Keratinocyte (primary cell): ENCODE measurements around the gene SLX4. TPM values are rescaled to one million over a fixed set of nuclear protein-coding genes. Genes with fewer than 3 reads are reported as not detected.

ENCODE experiments used
- DNase-seq: peaks from one replicate; pipeline ENCODE4 v3.0.0-alpha.2; 2011; ENCODE audit warnings: low read depth, missing footprints, low spot score
- FAIRE-seq: peaks from 2 replicates; lab custom pipeline; 2011; peaks lifted over from hg19 to GRCh38; lab: Jason Lieb, UNC
- H2AFZ ChIP-seq: 2 replicates; pipeline ENCODE4 v1.6.0; 2012; ENCODE audit warnings: low read length, control low read depth, inconsistent platforms; ENCODE audit not compliant: control insufficient read depth
- H3K27ac ChIP-seq: 2 replicates; pipeline ENCODE4 v1.5.1; 2011; ENCODE audit warnings: low read length; ENCODE audit not compliant: control insufficient read depth, insufficient read depth
- H3K27me3 ChIP-seq: 3 replicates; pipeline ENCODE4 v1.6.0; 2011; ENCODE audit warnings: low read length; ENCODE audit not compliant: control insufficient read depth, insufficient read depth; ENCODE audit errors: extremely low read depth
- H3K36me3 ChIP-seq, 2 experiments: 2 replicates in 1 of 2; 3 replicates in 1 of 2; pipeline ENCODE4 v1.5.1; 2011; ENCODE audit warnings: low read length in 2 of 2, mild to moderate bottlenecking in 1 of 2; ENCODE audit not compliant: control insufficient read depth in 2 of 2, insufficient read depth in 2 of 2; ENCODE audit errors: extremely low read depth in 1 of 2
- H3K4me1 ChIP-seq: 3 replicates; pipeline ENCODE4 v1.5.1; 2011; ENCODE audit warnings: low read length; ENCODE audit not compliant: control insufficient read depth, insufficient read depth; ENCODE audit errors: extremely low read depth
- H3K4me2 ChIP-seq: 3 replicates; pipeline ENCODE4 v1.6.0; 2011; ENCODE audit warnings: low read depth, low read length; ENCODE audit not compliant: control insufficient read depth, insufficient read depth; ENCODE audit errors: extremely low read depth
- H3K4me3 ChIP-seq, 3 experiments: fragments of 200-600 bp in 1 of 3; sonication (generic) in 1 of 3; 2 replicates in 2 of 3; 3 replicates in 1 of 3; pipeline ENCODE4 v1.5.1; 2011 to 2016; ENCODE audit warnings: low read length in 3 of 3, mild to moderate bottlenecking in 3 of 3, control low read depth in 2 of 3, inconsistent platforms in 1 of 3, low read depth in 1 of 3, mixed read lengths in 1 of 3, mixed run types in 1 of 3, moderate library complexity in 1 of 3; ENCODE audit not compliant: control insufficient read depth in 2 of 3, insufficient read depth in 2 of 3; ENCODE audit errors: extremely low read depth in 1 of 3
- H3K79me2 ChIP-seq: 2 replicates; pipeline ENCODE4 v1.6.0; 2012; ENCODE audit warnings: low read length; ENCODE audit not compliant: control insufficient read depth, insufficient read depth
- H3K9ac ChIP-seq: 3 replicates; pipeline ENCODE4 v1.6.0; 2011; ENCODE audit warnings: low read length; ENCODE audit not compliant: control insufficient read depth, insufficient read depth; ENCODE audit errors: extremely low read depth
- H3K9me1 ChIP-seq: 3 replicates; pipeline ENCODE4 v1.6.0; 2011; ENCODE audit warnings: low read length; ENCODE audit not compliant: control insufficient read depth, insufficient read depth; ENCODE audit errors: extremely low read depth
- H3K9me3 ChIP-seq: 2 replicates; pipeline ENCODE4 v1.5.1; 2012; ENCODE audit warnings: low read depth, low read length; ENCODE audit not compliant: control insufficient read depth
- H4K20me1 ChIP-seq: 3 replicates; pipeline ENCODE4 v1.6.0; 2011; ENCODE audit warnings: low read length; ENCODE audit not compliant: control insufficient read depth, insufficient read depth; ENCODE audit errors: extremely low read depth
- EZH2 ChIP-seq: IDR thresholded peaks from one replicate; pipeline ENCODE4 v1.6.1; 2012; ENCODE audit warnings: inconsistent platforms, mild to moderate bottlenecking, low read length, moderate library complexity
- dilution Hi-C: fragments of 300-500 bp; cut with MboI; formaldehyde crosslinking; loops from one replicate; pipeline ENCODE4 v1.7.0; 2020; ENCODE audit warnings: low sequenced_read_pairs; ENCODE audit not compliant: extremely low pct_ligation_motif_present
- polyA plus RNA-seq, 5 experiments: library from polyadenylated mRNA; depleted of rRNA in 3 of 5; stranded (reverse) in 3 of 5; stranded (forward) in 1 of 5; unstranded in 1 of 5; fragments of >200 nt; gene quantifications; 1 replicate in 1 of 5; 2 replicates in 3 of 5; 3 replicates in 1 of 5; pipeline versions ENCODE4 v1.2.1 to v1.2.3, GENCODE V29; 2011 to 2012; ENCODE audit warnings: missing spikeins in 2 of 5, low read depth in 1 of 5, low replicate concordance in 1 of 5
- TF ChIP-seq, protein P1 (sequence below), 3 experiments: IDR thresholded peaks in 1 of 3; conservative IDR thresholded peaks in 1 of 3; optimal IDR thresholded peaks in 1 of 3; 2 replicates in 2 of 3; 3 replicates in 1 of 3; pipeline versions ENCODE3 to v1.5.1; 2011; ENCODE audit warnings: low read length in 3 of 3, mild to moderate bottlenecking in 3 of 3, moderate library complexity in 2 of 3, control low read depth in 1 of 3, inconsistent platforms in 1 of 3; ENCODE audit not compliant: insufficient read depth in 2 of 3; ENCODE audit errors: extremely low read depth in 1 of 3

The SLX4 gene
- polyA plus RNA-seq, 1 donor (not counting 4 experiments of a cell fraction or from before 2014, with no cell fraction given): 2.0 TPM

DNA sequence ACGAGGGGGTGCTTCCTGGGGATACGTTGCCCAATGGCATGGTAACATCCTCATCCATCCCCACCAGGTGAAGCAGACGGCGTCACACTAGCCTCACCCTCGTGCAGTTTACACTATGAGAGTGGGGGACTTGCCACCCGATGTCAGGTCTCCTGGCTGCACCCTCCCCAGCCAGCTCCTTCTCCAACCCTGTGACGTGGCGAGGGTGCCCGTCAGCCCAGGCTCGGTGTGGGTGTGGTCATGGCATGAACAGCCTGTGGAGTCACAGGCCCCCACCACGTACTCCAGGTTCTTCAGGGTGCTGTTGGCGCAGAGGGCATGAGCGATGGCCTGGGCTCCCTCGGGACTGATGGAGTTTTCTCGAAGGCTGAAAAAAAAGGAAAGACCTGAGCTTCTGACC, 62.5 kb downstream of the SLX4 start:
- Histone ChIP-seq H3K4me1 (no peaks in the 10 kb centered on the region), H3K27ac (no peak overlapping the region), H3K9ac (no peak overlapping the region), H3K36me3 (no peaks in the 10 kb centered on the region), H3K9me3 (no peaks in the 10 kb centered on the region), H4K20me1 (no peaks in the 10 kb centered on the region), H3K4me2 (no peak overlapping the region), H3K4me3 (no peak overlapping the region), H3K27me3 (no peaks in the 10 kb centered on the region), H2AFZ (no peak overlapping the region), H3K9me1 (no peaks in the 10 kb centered on the region), H3K79me2 (no peaks in the 10 kb centered on the region)
- DNase-seq (no peak), FAIRE-seq (no peak)
- dilution Hi-C loops: no loop called here
- TF ChIP-seq, protein P1, sequence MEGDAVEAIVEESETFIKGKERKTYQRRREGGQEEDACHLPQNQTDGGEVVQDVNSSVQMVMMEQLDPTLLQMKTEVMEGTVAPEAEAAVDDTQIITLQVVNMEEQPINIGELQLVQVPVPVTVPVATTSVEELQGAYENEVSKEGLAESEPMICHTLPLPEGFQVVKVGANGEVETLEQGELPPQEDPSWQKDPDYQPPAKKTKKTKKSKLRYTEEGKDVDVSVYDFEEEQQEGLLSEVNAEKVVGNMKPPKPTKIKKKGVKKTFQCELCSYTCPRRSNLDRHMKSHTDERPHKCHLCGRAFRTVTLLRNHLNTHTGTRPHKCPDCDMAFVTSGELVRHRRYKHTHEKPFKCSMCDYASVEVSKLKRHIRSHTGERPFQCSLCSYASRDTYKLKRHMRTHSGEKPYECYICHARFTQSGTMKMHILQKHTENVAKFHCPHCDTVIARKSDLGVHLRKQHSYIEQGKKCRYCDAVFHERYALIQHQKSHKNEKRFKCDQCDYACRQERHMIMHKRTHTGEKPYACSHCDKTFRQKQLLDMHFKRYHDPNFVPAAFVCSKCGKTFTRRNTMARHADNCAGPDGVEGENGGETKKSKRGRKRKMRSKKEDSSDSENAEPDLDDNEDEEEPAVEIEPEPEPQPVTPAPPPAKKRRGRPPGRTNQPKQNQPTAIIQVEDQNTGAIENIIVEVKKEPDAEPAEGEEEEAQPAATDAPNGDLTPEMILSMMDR (optimal IDR thresholded peaks at IDR 0.05 in 1 of 3, IDR thresholded peaks at IDR 0.05 in 1 of 3, conservative IDR thresholded peaks at IDR 0.05 in 1 of 3; ENCODE audit: extremely low read depth in 1 of 3, insufficient read depth in 2 of 3, low read length in 3 of 3): no peak
- no peak for TF ChIP-seq EZH2

DNA sequence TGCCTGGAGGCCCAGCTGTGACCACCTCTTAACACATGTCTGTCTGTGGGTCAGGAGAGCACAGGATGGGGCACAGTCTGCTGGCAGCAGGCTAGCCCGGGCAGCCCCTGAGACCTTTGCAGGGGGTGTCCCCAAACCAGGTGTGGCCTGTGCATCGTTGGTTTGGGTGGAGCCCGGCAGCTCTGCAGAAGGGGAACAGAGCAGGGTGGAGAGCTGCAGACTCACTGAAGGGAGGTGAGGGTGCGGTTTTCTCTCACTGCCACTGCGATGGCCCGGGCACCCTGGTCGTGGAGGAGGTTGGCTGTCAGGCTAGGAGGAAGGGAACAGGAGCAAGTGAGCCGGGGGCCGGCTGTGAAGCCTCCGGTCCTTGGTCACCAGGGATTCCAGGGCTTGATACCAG, 63.0 kb downstream of the SLX4 start:
- Histone ChIP-seq H3K79me2 (no peaks in the 10 kb centered on the region), H3K36me3 (no peaks in the 10 kb centered on the region), H3K9ac (no peak overlapping the region), H3K27ac (no peak overlapping the region), H3K9me1 (no peaks in the 10 kb centered on the region), H2AFZ (no peak overlapping the region), H3K4me3 (no peak overlapping the region), H3K4me2 (no peak overlapping the region), H3K27me3 (no peaks in the 10 kb centered on the region), H3K4me1 (no peaks in the 10 kb centered on the region), H3K9me3 (no peaks in the 10 kb centered on the region), H4K20me1 (no peaks in the 10 kb centered on the region)
- dilution Hi-C loops: no loop called here
- TF ChIP-seq EZH2: no peak
- TF ChIP-seq, protein P1 (optimal IDR thresholded peaks at IDR 0.05 in 1 of 3, IDR thresholded peaks at IDR 0.05 in 1 of 3, conservative IDR thresholded peaks at IDR 0.05 in 1 of 3; ENCODE audit: extremely low read depth in 1 of 3, insufficient read depth in 2 of 3, low read length in 3 of 3): no peak
- no peak for DNase-seq
- no peak for FAIRE-seq
